Activated T-cell treated with anti-CD3 and anti-CD28 coated beads, Interleukin-2, amount 50 U/mL, for 24 hours (primary cell): ENCODE results near the gene CNTN2.

Source experiments
- DNase-seq: peaks from one replicate; pipeline ENCODE4 v3.0.0-alpha.2; 2020
- H3K27ac Mint-ChIP-seq: 2 replicates; pipeline ENCODE4 v1.8.0; 2020; ENCODE audit warnings: mild to moderate bottlenecking, mixed read lengths
- H3K27me3 Mint-ChIP-seq: 2 replicates; pipeline ENCODE4 v1.8.0; 2020; ENCODE audit warnings: mixed read lengths
- H3K36me3 Mint-ChIP-seq: 2 replicates; pipeline ENCODE4 v1.8.0; 2020; ENCODE audit warnings: low read depth, mixed read lengths
- H3K4me1 Mint-ChIP-seq: 2 replicates; pipeline ENCODE4 v1.8.0; 2020; ENCODE audit warnings: low read depth, mixed read lengths
- H3K4me3 Mint-ChIP-seq: 2 replicates; pipeline ENCODE4 v1.8.0; 2020; ENCODE audit warnings: mild to moderate bottlenecking, moderate library complexity, mixed read lengths
- H3K9me3 Mint-ChIP-seq: 2 replicates; pipeline ENCODE4 v1.8.0; 2020; ENCODE audit warnings: mixed read lengths

CNTN2 gene

DNA sequence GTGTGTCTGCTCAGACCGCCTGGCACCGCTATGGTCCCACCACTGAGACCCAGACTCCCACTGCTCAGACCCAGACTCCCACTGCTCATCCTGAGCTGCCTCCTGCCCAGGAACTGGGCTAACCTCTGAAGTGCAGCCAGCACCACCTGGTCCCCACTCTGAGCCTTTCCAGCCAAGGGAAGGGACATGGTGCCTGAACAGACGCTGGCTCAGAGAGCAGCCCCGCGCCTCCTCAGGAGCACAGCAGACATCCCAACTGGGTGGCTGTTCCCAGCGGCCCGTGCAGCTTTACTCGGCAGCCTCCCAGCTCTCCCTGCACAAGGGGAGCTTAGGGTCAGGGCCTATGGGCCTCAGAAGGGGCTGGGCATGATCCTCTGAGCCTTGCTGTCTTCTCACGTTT, 27.8 kb upstream of the CNTN2 start:
- H3K27ac Mint-ChIP-seq = no peak overlapping the region
- no peaks in the 10 kb centered on the region for H3K27me3 Mint-ChIP-seq
- no peaks in the 10 kb centered on the region for H3K4me1 Mint-ChIP-seq
- H3K4me3 Mint-ChIP-seq = no peak overlapping the region
- H3K36me3 Mint-ChIP-seq = no peaks in the 10 kb centered on the region
- no peak for DNase-seq
- H3K9me3 Mint-ChIP-seq = no peaks in the 10 kb centered on the region

DNA sequence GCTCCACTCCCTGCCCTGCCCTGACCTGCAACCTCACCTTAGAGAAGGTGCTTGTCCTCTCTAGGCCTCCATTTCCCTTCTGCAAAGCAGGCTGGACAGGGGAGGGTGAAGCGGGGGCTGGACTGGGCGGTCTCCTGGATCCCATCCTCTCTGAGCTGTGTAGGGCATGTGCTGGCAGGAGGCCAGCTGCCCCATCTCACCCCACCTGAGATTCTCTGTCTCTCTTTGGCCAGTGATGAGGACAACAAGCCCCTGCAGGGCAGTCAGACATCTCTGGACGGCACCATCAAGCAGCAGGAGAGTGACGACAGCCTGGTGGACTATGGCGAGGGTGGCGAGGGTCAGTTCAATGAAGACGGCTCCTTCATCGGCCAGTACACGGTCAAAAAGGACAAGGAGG, 26.9 kb upstream of the CNTN2 start:
- H3K36me3 Mint-ChIP-seq = no peaks in the 10 kb centered on the region
- H3K27me3 Mint-ChIP-seq = no peaks in the 10 kb centered on the region
- DNase-seq = no peak
- H3K9me3 Mint-ChIP-seq = no peaks in the 10 kb centered on the region
- H3K4me1 Mint-ChIP-seq = no peaks in the 10 kb centered on the region
- no peak overlapping the region for H3K27ac Mint-ChIP-seq
- no peak overlapping the region for H3K4me3 Mint-ChIP-seq

DNA sequence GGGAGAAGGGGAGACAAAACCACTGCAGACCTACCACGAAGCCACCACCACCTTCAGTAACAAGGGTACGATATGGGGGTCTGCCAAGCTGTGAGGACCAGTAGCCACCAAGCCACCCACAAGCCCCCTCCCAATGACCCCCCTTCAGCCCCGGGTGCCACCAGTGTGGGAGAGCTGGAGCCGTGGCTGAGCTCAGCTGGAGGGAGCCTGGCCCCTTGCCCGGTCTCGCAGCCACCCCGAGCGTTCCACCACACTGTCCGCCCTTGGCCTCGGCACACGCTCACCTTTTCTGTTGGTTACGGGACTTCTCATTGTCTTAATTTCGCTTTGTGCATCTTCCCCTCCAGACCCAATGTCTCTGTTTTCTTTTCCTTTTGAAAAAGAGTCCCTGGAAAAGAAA, 26.4 kb upstream of the CNTN2 start:
- Mint-ChIP-seq H3K4me1 (no peaks in the 10 kb centered on the region), H3K27ac (no peak overlapping the region), H3K9me3 (no peaks in the 10 kb centered on the region), H3K4me3 (no peak overlapping the region), H3K36me3 (no peaks in the 10 kb centered on the region), H3K27me3 (no peaks in the 10 kb centered on the region)
- no peak for DNase-seq

DNA sequence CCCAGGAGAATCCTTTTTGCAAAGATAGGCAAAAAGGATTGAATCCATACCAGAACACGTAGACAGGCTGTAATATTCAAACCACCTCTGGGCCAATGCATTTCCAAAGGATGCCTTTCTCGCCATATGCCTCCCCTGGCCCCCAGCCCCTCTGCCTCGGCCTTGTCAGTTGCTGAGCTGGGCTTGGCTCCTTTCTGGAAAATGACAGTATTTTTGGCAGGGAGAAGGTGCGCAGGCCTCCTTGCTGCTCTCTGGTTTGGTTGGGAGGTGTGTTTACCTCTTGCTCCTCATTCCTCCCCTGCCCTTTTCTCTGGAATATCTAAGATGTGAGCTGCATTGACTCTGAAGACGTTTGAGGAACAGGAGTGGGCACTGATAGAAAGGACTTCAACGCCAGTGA, 26.0 kb upstream of the CNTN2 start:
- Mint-ChIP-seq H3K4me3 (no peak overlapping the region), H3K27me3 (no peaks in the 10 kb centered on the region), H3K36me3 (no peaks in the 10 kb centered on the region), H3K4me1 (no peaks in the 10 kb centered on the region), H3K9me3 (no peaks in the 10 kb centered on the region), H3K27ac (no peak overlapping the region)
- no peak for DNase-seq

DNA sequence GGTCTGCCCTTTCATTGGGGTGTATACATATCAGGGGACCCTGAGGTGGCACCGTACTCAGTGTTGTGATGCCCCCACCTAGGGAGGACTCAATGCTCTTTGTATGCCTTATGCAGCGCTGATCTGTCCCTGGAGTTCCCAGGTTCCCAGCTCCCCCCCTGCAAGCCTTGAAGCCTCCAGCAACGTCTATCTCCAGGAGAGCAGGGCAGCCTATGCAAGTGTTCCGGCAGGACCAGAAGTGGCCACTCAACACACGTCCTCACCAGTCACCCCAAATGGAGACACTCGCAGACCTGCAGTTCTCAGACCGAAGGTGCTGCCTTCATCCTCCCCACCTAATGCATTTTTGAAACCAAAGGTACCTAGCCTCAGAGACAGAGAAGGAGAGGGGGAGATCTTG, 25.2 kb upstream of the CNTN2 start:
- Mint-ChIP-seq H3K27ac (no peak overlapping the region), H3K4me3 (no peak overlapping the region), H3K36me3 (no peaks in the 10 kb centered on the region), H3K4me1 (no peaks in the 10 kb centered on the region), H3K9me3 (no peaks in the 10 kb centered on the region), H3K27me3 (no peaks in the 10 kb centered on the region)
- DNase-seq = no peak

DNA sequence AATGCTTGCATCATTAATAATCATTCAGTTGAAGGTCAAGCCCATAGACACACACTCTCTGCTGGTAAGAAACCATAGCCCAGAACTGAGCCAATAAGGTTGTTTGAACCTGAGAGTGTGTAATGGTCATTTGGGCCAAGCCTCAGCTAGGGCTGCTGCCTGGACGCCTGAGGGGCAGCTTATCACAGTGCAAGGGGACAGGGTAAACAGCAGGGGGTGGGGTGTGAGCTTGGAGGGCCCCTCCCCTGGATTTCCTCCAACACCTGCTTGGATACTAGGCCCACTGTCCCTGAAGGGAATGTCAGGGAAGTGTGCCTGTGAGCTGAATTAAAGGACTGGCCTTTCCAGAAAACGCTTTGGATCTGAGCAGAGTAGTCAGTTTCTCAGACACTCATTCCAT, 24.6 kb upstream of the CNTN2 start:
- Mint-ChIP-seq H3K27ac (no peak overlapping the region), H3K4me1 (no peaks in the 10 kb centered on the region), H3K9me3 (no peaks in the 10 kb centered on the region), H3K36me3 (no peaks in the 10 kb centered on the region), H3K27me3 (no peaks in the 10 kb centered on the region), H3K4me3 (no peak overlapping the region)
- no peak for DNase-seq

DNA sequence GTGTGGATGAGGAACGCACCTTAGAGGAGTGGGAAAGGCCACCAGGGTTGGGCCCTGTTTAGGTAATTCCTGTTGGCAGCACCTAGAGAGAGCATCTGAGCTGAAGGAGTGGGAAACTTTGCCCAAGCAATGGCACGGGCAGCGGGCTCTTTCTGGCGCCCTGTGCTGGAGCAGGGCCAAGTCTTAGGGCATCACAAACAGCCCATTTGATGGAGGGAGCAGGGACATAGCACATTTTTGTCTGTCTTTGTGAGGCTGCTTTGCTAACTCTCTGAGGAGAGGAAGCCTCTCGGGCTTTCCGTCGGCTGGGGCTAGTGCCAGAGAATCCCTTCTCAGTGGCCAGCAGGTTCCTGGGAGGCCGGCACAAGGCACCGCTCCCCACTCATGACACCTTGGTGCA, 22.5 kb upstream of the CNTN2 start:
- Mint-ChIP-seq H3K36me3 (no peaks in the 10 kb centered on the region), H3K27ac (no peak overlapping the region), H3K27me3 (no peaks in the 10 kb centered on the region), H3K4me3 (no peak overlapping the region), H3K4me1 (no peaks in the 10 kb centered on the region), H3K9me3 (no peaks in the 10 kb centered on the region)
- no peak for DNase-seq

DNA sequence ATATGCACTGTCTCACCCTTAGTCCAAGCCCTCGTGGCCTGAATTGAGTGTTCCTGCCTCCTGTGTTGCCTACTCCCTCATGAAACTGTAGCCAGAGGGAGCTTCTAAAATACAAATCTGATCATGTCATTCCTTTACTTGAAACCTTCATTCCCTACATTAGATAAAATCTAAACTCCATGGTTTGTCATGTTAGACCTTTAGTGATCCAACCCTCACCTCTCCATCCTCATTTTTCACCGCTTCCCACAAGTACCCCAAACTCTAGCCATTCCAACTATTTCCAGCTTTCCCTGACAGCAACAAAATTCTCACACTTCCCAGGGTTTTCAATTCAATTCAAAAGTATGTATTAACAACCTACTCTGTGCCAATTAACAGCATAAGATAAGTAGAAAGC, 18.3 kb upstream of the CNTN2 start:
- Mint-ChIP-seq H3K4me1 (no peaks in the 10 kb centered on the region), H3K27ac (no peak overlapping the region), H3K9me3 (no peaks in the 10 kb centered on the region), H3K27me3 (no peaks in the 10 kb centered on the region), H3K4me3 (no peak overlapping the region), H3K36me3 (no peaks in the 10 kb centered on the region)
- DNase-seq = no peak

DNA sequence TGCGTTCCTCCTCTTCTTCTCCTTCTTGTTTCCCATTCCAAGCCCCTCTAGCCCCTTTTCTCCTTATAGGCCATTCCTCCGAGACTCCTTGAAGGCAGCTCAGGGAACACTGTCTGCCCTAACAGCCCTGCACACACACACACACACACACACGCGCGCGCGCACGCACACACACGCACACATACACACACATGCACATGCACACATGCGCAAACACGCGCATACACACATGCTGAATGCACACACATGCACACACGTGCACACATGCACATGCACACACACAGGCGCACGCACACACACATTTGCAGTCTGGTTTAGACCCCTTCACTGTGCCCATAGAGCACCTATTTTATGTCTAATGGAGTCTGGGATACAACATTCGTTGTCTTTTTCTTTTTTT, 17.8 kb upstream of the CNTN2 start:
- Mint-ChIP-seq H3K36me3 (no peaks in the 10 kb centered on the region), H3K27me3 (no peaks in the 10 kb centered on the region), H3K4me3 (no peak overlapping the region), H3K9me3 (no peaks in the 10 kb centered on the region), H3K27ac (no peak overlapping the region), H3K4me1 (no peaks in the 10 kb centered on the region)
- no peak for DNase-seq

DNA sequence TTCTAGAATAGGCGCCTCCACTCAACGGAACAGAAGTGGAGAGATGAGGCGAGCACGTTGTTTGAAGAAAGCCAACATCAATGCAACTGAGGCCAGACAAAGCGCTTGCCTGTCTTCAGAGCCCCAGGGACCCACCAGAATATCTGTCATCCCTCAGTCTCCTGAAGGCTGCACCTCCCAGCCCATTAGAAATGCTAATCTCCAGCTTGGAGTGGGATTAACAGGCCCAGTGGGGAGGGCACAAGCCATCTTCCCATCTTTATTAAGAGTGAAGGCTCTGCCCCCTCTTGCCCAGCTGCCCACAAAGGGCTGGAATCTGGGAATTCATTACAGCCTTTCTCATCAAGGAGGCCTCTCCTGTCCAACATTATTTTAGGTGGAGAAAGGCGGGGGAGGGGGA, 16.8 kb upstream of the CNTN2 start:
- no peak for DNase-seq
- Mint-ChIP-seq H3K4me1 (no peaks in the 10 kb centered on the region), H3K4me3 (no peak overlapping the region), H3K36me3 (no peaks in the 10 kb centered on the region), H3K9me3 (no peaks in the 10 kb centered on the region), H3K27ac (no peak overlapping the region), H3K27me3 (peaks cover 2% of the 10 kb centered on the region)

DNA sequence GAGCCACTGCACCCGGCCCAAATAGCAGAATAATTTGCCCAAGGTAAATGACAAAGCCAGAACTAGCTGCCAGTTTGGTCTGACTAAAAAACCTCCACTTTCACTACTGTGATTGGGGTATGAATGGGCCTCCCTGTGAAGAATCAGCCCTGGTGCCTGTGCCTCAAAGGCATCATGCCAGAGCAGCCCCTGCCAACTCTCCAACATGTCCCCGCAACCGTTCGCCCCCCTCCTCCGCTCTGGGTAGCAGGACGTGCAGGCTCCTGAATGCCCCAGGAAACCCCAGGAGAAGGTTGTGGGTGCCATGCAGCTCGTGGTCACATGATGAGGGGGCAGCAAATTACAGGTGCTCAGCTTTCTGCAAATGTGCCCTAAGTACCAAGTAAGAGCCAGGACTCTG, 14.6 kb upstream of the CNTN2 start:
- Mint-ChIP-seq H3K9me3 (no peaks in the 10 kb centered on the region), H3K36me3 (no peaks in the 10 kb centered on the region), H3K27ac (no peak overlapping the region), H3K4me1 (no peaks in the 10 kb centered on the region), H3K4me3 (no peak overlapping the region), H3K27me3 (peaks cover 2% of the 10 kb centered on the region)
- no peak for DNase-seq

DNA sequence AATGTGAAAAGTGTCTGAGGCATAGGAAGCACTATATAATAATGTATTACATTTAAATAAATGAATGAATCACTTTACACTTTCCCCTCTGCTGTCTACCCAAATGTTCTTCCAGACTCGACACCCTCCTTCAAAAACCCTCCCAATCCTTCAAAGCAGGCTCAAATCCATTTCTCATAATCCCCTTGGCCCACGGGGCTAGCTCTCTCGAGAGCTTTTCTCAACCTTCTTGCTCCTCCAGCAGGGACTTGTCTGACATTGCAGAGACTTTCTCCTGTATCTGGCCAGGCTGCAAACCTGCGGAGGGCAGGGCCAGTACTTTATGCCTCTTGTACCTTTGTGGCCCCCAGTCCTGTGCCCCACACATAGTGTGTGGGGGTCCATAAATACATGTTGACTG, 14.1 kb upstream of the CNTN2 start:
- no peaks in the 10 kb centered on the region for H3K9me3 Mint-ChIP-seq
- no peaks in the 10 kb centered on the region for H3K4me1 Mint-ChIP-seq
- H3K36me3 Mint-ChIP-seq = no peaks in the 10 kb centered on the region
- no peak overlapping the region for H3K4me3 Mint-ChIP-seq
- no peak for DNase-seq
- peaks cover 2% of the 10 kb centered on the region for H3K27me3 Mint-ChIP-seq
- H3K27ac Mint-ChIP-seq = no peak overlapping the region

DNA sequence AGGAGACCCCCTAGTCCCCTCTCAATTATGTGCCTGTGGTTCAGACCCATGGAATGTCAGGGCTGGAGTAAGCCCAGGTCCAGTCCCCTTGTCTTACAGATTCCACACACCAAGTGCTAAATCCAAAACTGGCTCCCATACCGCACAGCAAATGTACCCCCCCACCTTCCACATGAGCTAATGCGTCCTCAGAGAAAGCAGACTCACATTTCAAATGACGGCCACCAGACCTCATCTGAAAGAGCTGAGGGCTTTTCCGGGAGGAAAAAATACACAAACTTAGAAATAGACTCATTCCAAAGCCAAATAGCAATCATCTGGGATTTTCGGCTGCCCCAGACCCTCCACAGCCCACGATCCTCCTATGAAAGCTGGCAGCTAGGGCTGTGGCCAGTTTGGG, 12.8 kb upstream of the CNTN2 start:
- no peak for DNase-seq
- peaks cover 2% of the 10 kb centered on the region for H3K27me3 Mint-ChIP-seq
- no peaks in the 10 kb centered on the region for H3K9me3 Mint-ChIP-seq
- no peaks in the 10 kb centered on the region for H3K4me1 Mint-ChIP-seq
- H3K4me3 Mint-ChIP-seq = no peak overlapping the region
- no peak overlapping the region for H3K27ac Mint-ChIP-seq
- H3K36me3 Mint-ChIP-seq = no peaks in the 10 kb centered on the region

DNA sequence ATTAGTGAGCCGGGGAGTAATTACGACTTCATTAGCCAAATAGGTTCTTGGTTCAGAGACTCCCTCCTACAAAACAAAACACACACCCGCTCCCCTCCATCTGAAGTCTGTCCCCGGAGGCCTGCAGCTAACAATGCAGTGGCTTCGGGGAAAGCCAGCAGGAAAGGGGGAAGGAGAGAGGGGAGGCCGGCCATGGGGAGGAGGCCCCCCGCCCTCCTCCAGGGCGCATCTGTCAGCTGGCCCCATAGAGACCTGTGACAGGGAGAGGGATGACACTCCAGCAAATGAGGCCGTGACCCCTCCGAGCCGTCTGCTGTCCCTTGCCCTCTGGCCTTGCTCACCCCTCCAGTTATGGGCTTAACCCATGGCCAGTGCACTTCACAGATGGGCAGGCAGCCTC, 12.1 kb upstream of the CNTN2 start:
- no peak for DNase-seq
- no peak overlapping the region for H3K4me3 Mint-ChIP-seq
- H3K27me3 Mint-ChIP-seq = peaks cover 2% of the 10 kb centered on the region
- no peaks in the 10 kb centered on the region for H3K9me3 Mint-ChIP-seq
- no peaks in the 10 kb centered on the region for H3K36me3 Mint-ChIP-seq
- H3K4me1 Mint-ChIP-seq = no peaks in the 10 kb centered on the region
- no peak overlapping the region for H3K27ac Mint-ChIP-seq

DNA sequence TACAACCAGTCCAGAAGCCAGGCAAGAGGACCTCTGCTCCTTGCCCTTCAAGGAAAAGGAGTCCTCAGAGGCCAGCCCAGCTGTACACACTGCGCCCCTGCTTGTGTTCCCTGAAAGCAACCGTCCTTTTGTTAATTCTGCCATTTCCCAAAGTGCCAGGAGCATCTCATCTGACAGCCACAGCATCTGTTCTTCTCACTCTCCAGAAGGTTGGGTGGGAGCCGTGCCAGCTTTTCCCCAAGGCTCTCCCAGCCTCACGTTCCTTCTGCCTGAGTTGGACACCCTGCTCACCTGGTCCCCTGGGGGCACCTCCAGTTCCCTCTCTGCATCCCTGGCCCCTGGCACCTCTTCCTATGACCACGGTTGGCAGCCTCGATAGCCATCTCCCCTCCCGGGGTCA, 10.5 kb upstream of the CNTN2 start:
- no peak for DNase-seq
- no peaks in the 10 kb centered on the region for H3K36me3 Mint-ChIP-seq
- no peaks in the 10 kb centered on the region for H3K4me1 Mint-ChIP-seq
- no peaks in the 10 kb centered on the region for H3K9me3 Mint-ChIP-seq
- no peak overlapping the region for H3K27ac Mint-ChIP-seq
- peaks cover 2% of the 10 kb centered on the region for H3K27me3 Mint-ChIP-seq
- H3K4me3 Mint-ChIP-seq = no peak overlapping the region

DNA sequence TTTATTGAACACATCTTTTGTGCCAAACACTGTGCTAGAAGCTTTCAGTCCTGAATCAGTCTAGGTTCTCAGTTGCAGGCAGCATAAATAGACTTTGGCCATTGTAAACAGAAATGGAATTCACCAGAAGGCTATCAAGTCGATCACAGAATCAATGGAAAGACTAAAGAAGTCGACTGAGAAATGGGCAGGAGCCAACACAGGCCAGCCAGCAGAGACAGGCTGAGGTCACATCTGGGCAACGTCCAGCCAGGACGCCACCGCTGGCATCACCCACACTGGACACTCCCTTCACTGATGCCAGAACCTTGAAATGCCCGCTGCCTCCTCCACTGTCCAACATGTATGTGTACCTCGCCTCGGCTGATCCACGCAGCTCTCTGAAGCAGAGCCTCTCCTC, 5.5 kb upstream of the CNTN2 start:
- no peak for DNase-seq
- Mint-ChIP-seq H3K36me3 (no peaks in the 10 kb centered on the region), H3K9me3 (no peaks in the 10 kb centered on the region), H3K27ac (no peak overlapping the region), H3K27me3 (peaks cover 22% of the 10 kb centered on the region), H3K4me3 (no peak overlapping the region), H3K4me1 (no peaks in the 10 kb centered on the region)
